Tibial nerve (tissue), 4 donors: ENCODE measurements around the gene STIL. TPM values are rescaled to one million over a fixed set of nuclear protein-coding genes. Genes with fewer than 3 reads are reported as not detected.
A peak's percentile ranks its signal among the peaks of the same experiment; 100 is the strongest.

Source experiments
- DNase-seq, 2 donors: peaks; one replicate each; pipeline ENCODE4 v3.0.0-alpha.2; 2019; ENCODE audit warnings: low spot score in 2 of 2
- H3K27ac ChIP-seq, 4 donors: fragments of 200-600 bp; sonication (generic) in 3 of 4; one replicate each; pipeline ENCODE4 v1.5.1; 2017 to 2019; ENCODE audit warnings: mild to moderate bottlenecking in 1 of 4
- H3K27me3 ChIP-seq, 2 donors: fragments of 200-600 bp; sonication (generic) in 1 of 2; one replicate each; pipeline versions ENCODE4 v1.5.1 to v1.6.0; 2017 to 2019
- H3K36me3 ChIP-seq, 3 donors: fragments of 200-600 bp; sonication (generic); one replicate each; pipeline ENCODE4 v1.5.1; 2018 to 2019
- H3K4me1 ChIP-seq, 4 donors: fragments of 200-600 bp; sonication (generic) in 3 of 4; one replicate each; pipeline ENCODE4 v1.5.1; 2017 to 2019
- H3K4me3 ChIP-seq, 4 donors: fragments of 200-600 bp; sonication (generic) in 3 of 4; one replicate each; pipeline ENCODE4 v1.5.1; 2017 to 2019; ENCODE audit warnings: mild to moderate bottlenecking in 1 of 4, moderate library complexity in 1 of 4
- H3K9me3 ChIP-seq, 4 donors: fragments of 200-600 bp; sonication (generic) in 3 of 4; one replicate each; pipeline ENCODE4 v1.5.1; 2017 to 2019
- EP300 ChIP-seq, 2 donors: sonication (generic); formaldehyde crosslinking; IDR thresholded peaks; one replicate each; pipeline ENCODE4 v1.6.1; 2017; ENCODE audit warnings: antibody characterized with exemption in 2 of 2, mild to moderate bottlenecking in 1 of 2
- POLR2A ChIP-seq, 2 donors: fragments of 450-650 bp; IDR thresholded peaks; one replicate each; pipeline ENCODE4 v1.6.1; 2017; ENCODE audit warnings: antibody characterized with exemption in 2 of 2, mild to moderate bottlenecking in 2 of 2, moderate library complexity in 2 of 2
- WGBS, 2 donors: methylation state at CpG; one replicate each; pipeline ENCODE4 v1.1.5; 2018; 5-methylcytosine and 5-hydroxymethylcytosine counted together
- total RNA-seq, 4 donors: library from RNA; depleted of rRNA; stranded (reverse); fragments of >200 nt; gene quantifications; one replicate each; pipeline ENCODE4 v1.1.0, GENCODE V29; 2016
- TF ChIP-seq, protein P1 (sequence below), 5 experiments: fragments of 200-600 bp in 3 of 5; fragments of 450-650 bp in 2 of 5; sonication (generic) in 3 of 5; IDR thresholded peaks; one replicate each; pipeline ENCODE4 v1.5.1; 2016 to 2019; ENCODE audit warnings: antibody characterized with exemption in 5 of 5, mild to moderate bottlenecking in 3 of 5, moderate library complexity in 2 of 5

The STIL gene
- total RNA-seq, 4 donors from 2014 or later = 0.44 to 2.7 (median 1.2) TPM

DNA sequence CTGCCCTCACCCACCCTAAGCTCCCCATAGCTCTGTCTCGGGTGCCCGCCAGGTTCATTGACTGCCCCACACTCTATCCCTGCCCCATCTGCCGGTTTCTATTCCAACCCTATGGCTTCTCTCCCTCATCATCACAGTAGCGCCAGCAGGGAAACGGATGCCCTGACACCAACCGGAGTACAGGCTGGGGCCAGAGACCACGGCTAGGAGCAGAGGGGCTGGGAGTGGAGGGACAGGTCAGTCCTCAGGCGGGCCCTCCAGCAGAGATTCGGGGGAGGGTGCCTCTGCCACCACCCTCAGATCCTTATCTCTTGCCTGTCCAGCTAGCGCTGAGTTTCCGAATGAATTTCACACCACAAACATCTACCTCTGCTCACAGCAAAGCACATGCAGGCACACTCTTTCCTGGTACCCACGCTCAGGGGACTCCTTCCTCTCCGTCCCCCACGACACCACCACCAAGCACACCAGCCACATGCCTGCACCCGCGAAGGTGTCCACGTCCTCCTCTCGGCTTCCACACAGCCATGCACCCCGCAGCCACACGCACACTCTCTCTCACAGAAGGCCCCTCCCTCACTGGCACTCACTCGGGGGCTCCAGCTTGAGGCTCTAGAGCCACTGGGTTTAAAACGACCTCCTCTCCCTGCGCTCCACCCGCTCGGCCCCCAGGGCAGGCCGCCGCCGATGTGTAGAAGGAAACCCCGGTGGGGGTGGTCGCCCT, 89.1 kb downstream of the STIL start:
- 8 to 12% methylated on average over 23 to 28 of the region's 30 CpGs for WGBS, 2 donors
- Histone ChIP-seq H3K4me3 (peak overlapping the region in 3 of 4 donors; percentile 24 to 45 (median 25)), H3K4me1 (peaks cover 0 to 31% (median 15%) of the 10 kb centered on the region in 4 donors), H3K27ac (no peak overlapping the region), H3K9me3 (no peaks in the 10 kb centered on the region), H3K27me3 (peaks cover 5 to 81% of the 10 kb centered on the region in 2 donors), H3K36me3 (no peaks in the 10 kb centered on the region)
- DNase-seq = no peak
- TF ChIP-seq, protein P1, sequence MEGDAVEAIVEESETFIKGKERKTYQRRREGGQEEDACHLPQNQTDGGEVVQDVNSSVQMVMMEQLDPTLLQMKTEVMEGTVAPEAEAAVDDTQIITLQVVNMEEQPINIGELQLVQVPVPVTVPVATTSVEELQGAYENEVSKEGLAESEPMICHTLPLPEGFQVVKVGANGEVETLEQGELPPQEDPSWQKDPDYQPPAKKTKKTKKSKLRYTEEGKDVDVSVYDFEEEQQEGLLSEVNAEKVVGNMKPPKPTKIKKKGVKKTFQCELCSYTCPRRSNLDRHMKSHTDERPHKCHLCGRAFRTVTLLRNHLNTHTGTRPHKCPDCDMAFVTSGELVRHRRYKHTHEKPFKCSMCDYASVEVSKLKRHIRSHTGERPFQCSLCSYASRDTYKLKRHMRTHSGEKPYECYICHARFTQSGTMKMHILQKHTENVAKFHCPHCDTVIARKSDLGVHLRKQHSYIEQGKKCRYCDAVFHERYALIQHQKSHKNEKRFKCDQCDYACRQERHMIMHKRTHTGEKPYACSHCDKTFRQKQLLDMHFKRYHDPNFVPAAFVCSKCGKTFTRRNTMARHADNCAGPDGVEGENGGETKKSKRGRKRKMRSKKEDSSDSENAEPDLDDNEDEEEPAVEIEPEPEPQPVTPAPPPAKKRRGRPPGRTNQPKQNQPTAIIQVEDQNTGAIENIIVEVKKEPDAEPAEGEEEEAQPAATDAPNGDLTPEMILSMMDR (IDR thresholded peaks at IDR 0.05) = no peak
- TF ChIP-seq EP300 (IDR thresholded peaks at IDR 0.05) (no peak), POLR2A (IDR thresholded peaks at IDR 0.05) (no peak)

GRCh38 chr1:47223921-47224675, 89.8 kb downstream of the STIL start:
- TF ChIP-seq POLR2A (IDR thresholded peaks at IDR 0.05) (no peak), EP300 (IDR thresholded peaks at IDR 0.05) (no peak)
- TF ChIP-seq, protein P1 (IDR thresholded peaks at IDR 0.05) = no peak
- Histone ChIP-seq H3K27ac (no peak overlapping the region), H3K4me3 (no peak overlapping the region), H3K36me3 (no peaks in the 10 kb centered on the region), H3K4me1 (peaks cover 0 to 23% (median 15%) of the 10 kb centered on the region in 4 donors), H3K27me3 (peaks cover 5 to 74% of the 10 kb centered on the region in 2 donors), H3K9me3 (no peaks in the 10 kb centered on the region)
- WGBS, 2 donors = 15 to 40% methylated on average over 9 of the region's 9 CpGs
- DNase-seq = no peak

DNA sequence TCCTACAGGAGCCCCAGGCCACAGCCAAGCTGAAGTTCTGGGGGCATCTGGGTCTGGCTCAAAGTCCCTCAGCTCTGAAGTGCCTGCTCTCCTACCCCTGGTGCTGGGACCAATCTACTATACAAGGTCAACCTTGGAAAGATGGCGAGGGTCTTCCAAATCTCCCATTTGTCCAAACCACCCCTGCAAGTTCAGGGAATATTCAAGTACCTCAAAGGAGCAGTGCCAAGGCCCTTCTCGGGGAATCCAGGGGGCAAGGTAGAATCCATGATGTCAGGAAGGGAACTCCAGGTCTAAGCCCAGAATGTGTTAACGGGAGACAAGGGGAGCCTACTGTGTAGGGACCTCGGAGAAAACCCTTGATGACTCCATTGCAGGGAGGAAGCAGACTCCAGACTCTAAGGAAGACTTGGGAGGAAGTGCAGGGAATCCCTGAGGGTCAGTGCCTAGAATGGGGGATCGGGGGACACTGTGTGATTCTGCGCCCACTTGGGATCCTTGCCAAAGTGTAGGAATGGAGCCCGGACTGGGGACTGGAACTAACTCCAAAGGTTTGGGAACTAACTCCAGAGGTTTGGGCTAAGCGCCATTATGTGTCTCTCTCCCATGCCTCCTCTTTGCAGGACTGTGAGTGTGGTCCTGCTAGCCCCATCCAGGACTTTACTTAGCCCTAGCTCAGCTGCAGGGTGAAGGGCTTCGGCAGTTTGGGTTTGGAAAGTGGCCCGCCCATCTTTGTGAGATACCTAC, 90.6 kb downstream of the STIL start:
- no peak for DNase-seq
- no peaks in the 10 kb centered on the region for H3K36me3 ChIP-seq
- no peaks in the 10 kb centered on the region for H3K9me3 ChIP-seq
- TF ChIP-seq POLR2A (IDR thresholded peaks at IDR 0.05) (no peak), EP300 (IDR thresholded peaks at IDR 0.05) (no peak)
- TF ChIP-seq, protein P1 (IDR thresholded peaks at IDR 0.05) = no peak
- peaks cover 0 to 21% (median 15%) of the 10 kb centered on the region in 4 donors for H3K4me1 ChIP-seq
- H3K27me3 ChIP-seq = peaks cover 5 to 66% of the 10 kb centered on the region in 2 donors
- no peak overlapping the region for H3K27ac ChIP-seq
- no peak overlapping the region for H3K4me3 ChIP-seq
- WGBS, 2 donors = 43 to 54% methylated on average over 10 of the region's 10 CpGs

GRCh38 chr1:47222476-47222875, 91.5 kb downstream of the STIL start:
- no peaks in the 10 kb centered on the region for H3K9me3 ChIP-seq
- no peaks in the 10 kb centered on the region for H3K36me3 ChIP-seq
- 90 to 92% methylated on average over 3 of the region's 3 CpGs for WGBS, 2 donors
- peaks cover 5 to 58% of the 10 kb centered on the region in 2 donors for H3K27me3 ChIP-seq
- no peak overlapping the region for H3K4me3 ChIP-seq
- TF ChIP-seq, protein P1 (IDR thresholded peaks at IDR 0.05) = no peak
- no peak for TF ChIP-seq POLR2A (IDR thresholded peaks at IDR 0.05)
- no peak for TF ChIP-seq EP300 (IDR thresholded peaks at IDR 0.05)
- peaks cover 0 to 21% (median 15%) of the 10 kb centered on the region in 4 donors for H3K4me1 ChIP-seq
- no peak for DNase-seq
- no peak overlapping the region for H3K27ac ChIP-seq
